ENCODE measurements around the gene SYT5. TPM values are rescaled to one million over a fixed set of nuclear protein-coding genes. Genes with fewer than 3 reads are reported as not detected.

SYT5 gene
- total and polyA plus RNA-seq, 9 of the 15 experiments (the other 6 are each of a cell fraction or from before 2014, with no cell fraction given), result 1.3 to 20.9 (median 8.8) TPM

DNA sequence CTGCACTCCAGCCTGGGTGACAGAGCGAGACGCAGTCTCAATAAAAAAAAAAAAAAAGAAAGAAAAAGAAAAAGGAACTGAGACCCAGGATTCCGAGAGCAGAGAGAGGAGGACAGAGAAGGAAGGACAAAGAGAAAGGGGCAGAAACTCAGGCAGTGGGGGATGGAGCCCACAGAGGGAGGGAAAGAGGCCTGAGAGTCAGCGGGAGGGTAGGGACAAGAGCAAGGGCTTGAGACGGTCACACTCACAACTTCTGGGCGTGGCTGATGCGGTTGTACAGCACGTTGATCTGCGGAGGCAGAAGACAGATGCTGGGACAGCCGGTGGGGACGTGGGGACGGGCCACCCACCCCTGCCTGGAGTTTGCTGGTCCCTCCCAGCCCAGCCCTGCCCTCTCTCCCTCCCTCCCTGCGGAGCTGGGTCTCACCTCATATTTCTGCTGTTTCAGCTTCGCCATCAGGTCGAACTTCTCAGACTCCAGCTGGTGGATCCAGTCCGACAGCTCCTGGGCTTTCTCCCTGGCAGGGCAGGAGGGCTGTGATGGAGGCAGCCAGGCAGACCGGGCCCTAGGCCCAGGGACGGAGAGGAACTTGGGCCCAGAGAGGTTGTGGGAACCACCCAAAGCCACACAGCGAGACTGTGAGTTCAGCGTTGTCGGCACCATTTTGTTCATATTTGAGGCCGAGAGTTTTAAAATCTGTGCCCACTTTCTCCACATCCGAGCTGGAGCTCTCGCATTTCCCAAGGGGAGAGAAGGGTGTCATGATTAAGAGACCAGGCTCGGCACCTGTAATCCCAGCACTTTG, 46.2 kb downstream of the SYT5 start:
- H3K9me3 ChIP-seq (replicated peaks; ENCODE audit: control insufficient read depth, insufficient read depth, low read depth, low read length), result no peaks in the 10 kb centered on the region
- peak; percentile 19; the same call in 1 of the 3 replicates for ATAC-seq
- intact Hi-C loops (cut with micrococcal nuclease) (no loop called here), in situ Hi-C loops (cut with MboI) (loop anchor here (25.0 kb wide), 1 partner anchor 503 kb away; the partner anchor contains the start of genes CCDC106, ZNF580 and ZNF581)
- no peak overlapping the region for H3K4me2 ChIP-seq (ENCODE audit: insufficient read depth, low read length)
- no peaks in the 10 kb centered on the region for H3K27me3 ChIP-seq (ENCODE audit: control insufficient read depth in 2 of 2, insufficient read depth in 2 of 2, low read length in 2 of 2)
- H3K4me3 ChIP-seq, result no peak overlapping the region
- WGBS (ENCODE audit: insufficient coverage, low coverage, missing lambda C conversion rate), result 90% methylated on average over 13 of the region's 25 CpGs
- no peak for FAIRE-seq
- no peaks in the 10 kb centered on the region for H3K9me1 ChIP-seq (ENCODE audit: control insufficient read depth, insufficient read depth, low read length)
- H4K20me1 ChIP-seq (replicated peaks; ENCODE audit: control insufficient read depth, insufficient read depth, low read length), result no peaks in the 10 kb centered on the region; the same call in 1 of the 2 replicates
- CTCF ChIA-PET (ENCODE audit: low intra/inter-chr PET ratio), result no interaction called here
- H3K27ac ChIP-seq (ENCODE audit: extremely low read depth, low read depth, low read length), result no peak overlapping the region
- TF ChIP-seq ZNF79 (CRISPR knock-in tag; IDR thresholded peaks at IDR 0.05; ENCODE audit: low read depth) (no peak), TAL1 (IDR thresholded peaks at IDR 0.05) (no peak), KDM1A (IDR thresholded peaks at IDR 0.05) (peak; percentile 11 to 28; a peak in 2 of 4 replicates), ZFP36 (IDR thresholded peaks at IDR 0.05; ENCODE audit: low read depth, low read length, partially characterized antibody) (peak; percentile 68), ZNF395 (CRISPR knock-in tag; IDR thresholded peaks at IDR 0.05) (no peak)
- TF ChIP-seq, protein P1, sequence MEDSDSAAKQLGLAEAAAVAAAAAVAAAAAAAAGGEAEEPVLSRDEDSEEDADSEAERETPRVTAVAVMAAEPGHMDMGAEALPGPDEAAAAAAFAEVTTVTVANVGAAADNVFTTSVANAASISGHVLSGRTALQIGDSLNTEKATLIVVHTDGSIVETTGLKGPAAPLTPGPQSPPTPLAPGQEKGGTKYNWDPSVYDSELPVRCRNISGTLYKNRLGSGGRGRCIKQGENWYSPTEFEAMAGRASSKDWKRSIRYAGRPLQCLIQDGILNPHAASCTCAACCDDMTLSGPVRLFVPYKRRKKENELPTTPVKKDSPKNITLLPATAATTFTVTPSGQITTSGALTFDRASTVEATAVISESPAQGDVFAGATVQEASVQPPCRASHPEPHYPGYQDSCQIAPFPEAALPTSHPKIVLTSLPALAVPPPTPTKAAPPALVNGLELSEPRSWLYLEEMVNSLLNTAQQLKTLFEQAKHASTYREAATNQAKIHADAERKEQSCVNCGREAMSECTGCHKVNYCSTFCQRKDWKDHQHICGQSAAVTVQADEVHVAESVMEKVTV (CRISPR knock-in tag; IDR thresholded peaks at IDR 0.05), result no peak
- TF ChIP-seq, protein P2, sequence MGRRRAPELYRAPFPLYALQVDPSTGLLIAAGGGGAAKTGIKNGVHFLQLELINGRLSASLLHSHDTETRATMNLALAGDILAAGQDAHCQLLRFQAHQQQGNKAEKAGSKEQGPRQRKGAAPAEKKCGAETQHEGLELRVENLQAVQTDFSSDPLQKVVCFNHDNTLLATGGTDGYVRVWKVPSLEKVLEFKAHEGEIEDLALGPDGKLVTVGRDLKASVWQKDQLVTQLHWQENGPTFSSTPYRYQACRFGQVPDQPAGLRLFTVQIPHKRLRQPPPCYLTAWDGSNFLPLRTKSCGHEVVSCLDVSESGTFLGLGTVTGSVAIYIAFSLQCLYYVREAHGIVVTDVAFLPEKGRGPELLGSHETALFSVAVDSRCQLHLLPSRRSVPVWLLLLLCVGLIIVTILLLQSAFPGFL (CRISPR knock-in tag; IDR thresholded peaks at IDR 0.05), result no peak
- DNase-seq (ENCODE audit: extremely low read depth in 1 of 4, low spot score in 3 of 4), result peak in 2 of 4 experiments; percentile 40 to 51
- H3K4me1 ChIP-seq (replicated peaks in 1 of 2; ENCODE audit: control insufficient read depth in 2 of 2, insufficient read depth in 2 of 2, low read length in 2 of 2), result peaks cover 0 to 15% of the 10 kb centered on the region in 2 experiments; a peak in 2 of 5 replicates
- H2AFZ ChIP-seq (ENCODE audit: low read depth, low read length), result no peak overlapping the region
- POLR2A ChIA-PET, result no interaction called here
- peak overlapping the region in 1 of 2 experiments; percentile 46; a peak in 2 of 4 replicates for H3K9ac ChIP-seq (ENCODE audit: insufficient read depth in 1 of 2, low read depth in 2 of 2, low read length in 2 of 2)
- no peaks in the 10 kb centered on the region for H3K79me2 ChIP-seq (ENCODE audit: control insufficient read depth, insufficient read depth, low read length)
- peaks cover 51% of the 10 kb centered on the region; the same call in 2 of the 3 replicates for H3K36me3 ChIP-seq (ENCODE audit: control insufficient read depth, insufficient read depth, low read length)
- BruUV-seq (replicated peaks), result no TSS peak
